ENCODE data around the gene KCNJ15.

The KCNJ15 gene

GRCh38 chr21:38256599-38257302 lies at the start of gene KCNJ15:
TSS of gene KCNJ15 (plus strand) at chr21:38256991. CDS start at chr21:38299262, 42,271 bp downstream.
- no peak for TF ChIP-seq CTCF (IDR thresholded peaks at IDR 0.05; ENCODE audit: extremely low read depth, missing control alignments)
- no peak for DNase-seq (ENCODE audit: low spot score)

- no peak for DNase-seq (ENCODE audit: low spot score)
- TF ChIP-seq CTCF (IDR thresholded peaks at IDR 0.05; ENCODE audit: extremely low read depth, missing control alignments) = no peak
Observed at GRCh38 chr21:38208118-38208517, 48.7 kb upstream of the KCNJ15 start.

- no peak for DNase-seq (ENCODE audit: low spot score)
- no peak for TF ChIP-seq CTCF (IDR thresholded peaks at IDR 0.05; ENCODE audit: extremely low read depth, missing control alignments)
Observed at GRCh38 chr21:38211321-38211720, 45.5 kb upstream of the KCNJ15 start.

GRCh38 chr21:38212706-38213105 lies 44.1 kb upstream of the KCNJ15 start:
- DNase-seq (ENCODE audit: low spot score) = no peak
- TF ChIP-seq CTCF (IDR thresholded peaks at IDR 0.05; ENCODE audit: extremely low read depth, missing control alignments) = no peak

GRCh38 chr21:38219049-38219628 lies 37.7 kb upstream of the KCNJ15 start:
- DNase-seq (ENCODE audit: low spot score) = peak; percentile 69
- TF ChIP-seq CTCF (IDR thresholded peaks at IDR 0.05; ENCODE audit: extremely low read depth, missing control alignments) = peak; percentile 91

- no peak for TF ChIP-seq CTCF (IDR thresholded peaks at IDR 0.05; ENCODE audit: extremely low read depth, missing control alignments)
- DNase-seq (ENCODE audit: low spot score) = no peak
Observed at GRCh38 chr21:38220270-38220737, 36.5 kb upstream of the KCNJ15 start.

GRCh38 chr21:38221594-38221993 lies 35.2 kb upstream of the KCNJ15 start:
- no peak for TF ChIP-seq CTCF (IDR thresholded peaks at IDR 0.05; ENCODE audit: extremely low read depth, missing control alignments)
- DNase-seq (ENCODE audit: low spot score) = peak; percentile 20

Measured in GM20000 (cell line).